ENCODE data around the gene DLGAP4.

Gene DLGAP4

GRCh38 chr20:36279362-36279761 is 26.8 kb upstream of the DLGAP4 start:
- no peak overlapping the region for H3K27ac ChIP-seq
- TF ChIP-seq ZFX (IDR thresholded peaks at IDR 0.05; ENCODE audit: borderline replicate concordance), result no peak
- TF ChIP-seq CTCF (IDR thresholded peaks at IDR 0.05), result no peak

GRCh38 chr20:36279776-36280175 is 26.4 kb upstream of the DLGAP4 start:
- no peak overlapping the region for H3K27ac ChIP-seq
- TF ChIP-seq ZFX (IDR thresholded peaks at IDR 0.05; ENCODE audit: borderline replicate concordance) (no peak), CTCF (IDR thresholded peaks at IDR 0.05) (no peak)

- TF ChIP-seq CTCF (IDR thresholded peaks at IDR 0.05) (no peak), ZFX (IDR thresholded peaks at IDR 0.05; ENCODE audit: borderline replicate concordance) (no peak)
- H3K27ac ChIP-seq, result no peak overlapping the region
Observed at GRCh38 chr20:36281785-36282380, 24.3 kb upstream of the DLGAP4 start.

- no peak for TF ChIP-seq CTCF (IDR thresholded peaks at IDR 0.05)
- TF ChIP-seq ZFX (IDR thresholded peaks at IDR 0.05; ENCODE audit: borderline replicate concordance), result no peak
- H3K27ac ChIP-seq, result no peak overlapping the region
Observed at GRCh38 chr20:36284751-36285150, 21.4 kb upstream of the DLGAP4 start.

- H3K27ac ChIP-seq, result no peak overlapping the region
- TF ChIP-seq CTCF (IDR thresholded peaks at IDR 0.05) (no peak), ZFX (IDR thresholded peaks at IDR 0.05; ENCODE audit: borderline replicate concordance) (no peak)
Observed at GRCh38 chr20:36285746-36286447, 20.2 kb upstream of the DLGAP4 start.

GRCh38 chr20:36297656-36298055 is 8.5 kb upstream of the DLGAP4 start:
- no peak overlapping the region for H3K27ac ChIP-seq
- TF ChIP-seq ZFX (IDR thresholded peaks at IDR 0.05; ENCODE audit: borderline replicate concordance), result no peak
- no peak for TF ChIP-seq CTCF (IDR thresholded peaks at IDR 0.05)

- no peak overlapping the region for H3K27ac ChIP-seq
Observed at GRCh38 chr20:36298061-36298460, 8.1 kb upstream of the DLGAP4 start.

More at GRCh38 chr20:36298061-36298460, 8.1 kb upstream of the DLGAP4 start:
- no peak for TF ChIP-seq ZFX (IDR thresholded peaks at IDR 0.05; ENCODE audit: borderline replicate concordance)
- TF ChIP-seq CTCF (IDR thresholded peaks at IDR 0.05), result no peak
